IMR-90 (cell line): ENCODE measurements around the gene AUTS2. TPM values are rescaled to one million over a fixed set of nuclear protein-coding genes. Genes with fewer than 3 reads are reported as not detected.

Source experiments
- ATAC-seq: fragments of 200-7000 bp; cut with Tn5 transposase; 2 replicates; pipeline ENCODE4 v1.9.1; 2020; ENCODE audit warnings: low read depth, mild to moderate bottlenecking, moderate library complexity
- BruUV-seq: library from RNA; stranded (reverse); fragments of 400-500 nt; replicated peaks from 2 replicates; lab custom pipeline; 2021; lab: Mats Ljungman, UMichigan
- CTCF ChIA-PET: fragments of 300-600 bp; formaldehyde crosslinking; extraction: SDS; loops from one replicate; lab custom pipeline; 2021; ENCODE audit warnings: antibody characterized with exemption; lab: Yijun Ruan, JAX
- POLR2A ChIA-PET: fragments of 300-600 bp; sonication (Branson Sonifier 250); formaldehyde crosslinking; loops from one replicate; lab custom pipeline; 2022; ENCODE audit warnings: antibody characterized with exemption; ENCODE audit not compliant: unreplicated experiment; lab: Charles Lee
- DNase-seq: peaks from one replicate; pipeline ENCODE4 v3.0.0; 2013
- H2AFZ ChIP-seq: replicated peaks from 2 replicates; pipeline ENCODE3; 2013; ENCODE audit warnings: low read length, mild to moderate bottlenecking; ENCODE audit not compliant: poor library complexity
- H2AK5ac ChIP-seq: 2 replicates; pipeline ENCODE4 v1.6.1; 2013; ENCODE audit warnings: low read depth, low read length, inconsistent platforms
- H2AK9ac ChIP-seq: replicated peaks from 2 replicates; pipeline ENCODE3; 2013; ENCODE audit warnings: mild to moderate bottlenecking, low read depth, low read length, moderate library complexity; ENCODE audit not compliant: poor library complexity
- H2BK120ac ChIP-seq: 2 replicates; pipeline ENCODE4 v1.6.1; 2013; ENCODE audit warnings: low read depth, low read length, inconsistent platforms
- H2BK15ac ChIP-seq: 3 replicates; pipeline ENCODE4 v1.6.1; 2013; ENCODE audit warnings: low read depth, low read length, inconsistent platforms
- H2BK20ac ChIP-seq: 2 replicates; pipeline ENCODE4 v1.6.1; 2013; ENCODE audit warnings: low read depth, mild to moderate bottlenecking, inconsistent platforms, low read length, moderate library complexity
- H2BK5ac ChIP-seq: 2 replicates; pipeline ENCODE4 v1.6.1; 2013; ENCODE audit warnings: mild to moderate bottlenecking, low read depth, low read length, inconsistent platforms; ENCODE audit not compliant: poor library complexity, severe bottlenecking
- H3K14ac ChIP-seq: replicated peaks from 2 replicates; pipeline ENCODE4 v1.6.1; 2013; ENCODE audit warnings: low read depth, low read length, inconsistent platforms
- H3K18ac ChIP-seq: 2 replicates; pipeline ENCODE4 v1.6.1; 2013; ENCODE audit warnings: low read depth, low read length, control low read depth
- H3K23ac ChIP-seq: 2 replicates; pipeline ENCODE4 v1.6.1; 2013; ENCODE audit warnings: low read depth, low read length, inconsistent platforms
- H3K27ac ChIP-seq: 2 replicates; pipeline ENCODE4 v1.5.1; 2013; ENCODE audit warnings: mild to moderate bottlenecking, control low read depth, low read length; ENCODE audit not compliant: insufficient read depth
- H3K27me3 ChIP-seq: 2 replicates; pipeline ENCODE4 v1.6.1; 2013; ENCODE audit warnings: low read length; ENCODE audit not compliant: control insufficient read depth, insufficient read depth
- H3K36me3 ChIP-seq: 2 replicates; pipeline ENCODE4 v1.6.1; 2013; ENCODE audit warnings: low read length, mixed read lengths; ENCODE audit not compliant: control insufficient read depth, insufficient read depth
- H3K4ac ChIP-seq: 2 replicates; pipeline ENCODE4 v1.6.1; 2013; ENCODE audit warnings: low read depth, low read length, inconsistent platforms
- H3K4me1 ChIP-seq: 2 replicates; pipeline ENCODE4 v1.6.1; 2013; ENCODE audit warnings: low read length, mixed read lengths; ENCODE audit not compliant: control insufficient read depth, insufficient read depth
- H3K4me2 ChIP-seq: 2 replicates; pipeline ENCODE4 v1.6.1; 2013; ENCODE audit warnings: low read depth, mild to moderate bottlenecking, control low read depth, low read length, moderate library complexity
- H3K4me3 ChIP-seq: 2 replicates; pipeline ENCODE4 v1.5.1; 2013; ENCODE audit warnings: low read depth, mild to moderate bottlenecking, control low read depth, low read length, moderate library complexity; ENCODE audit not compliant: insufficient read depth
- H3K56ac ChIP-seq: 2 replicates; pipeline ENCODE4 v1.6.1; 2013; ENCODE audit warnings: low read length, inconsistent platforms; ENCODE audit not compliant: insufficient read depth; ENCODE audit errors: extremely low read depth
- H3K79me1 ChIP-seq, 2 experiments: 2 replicates each; pipeline ENCODE4 v1.6.1; 2013; ENCODE audit warnings: low read length in 2 of 2, inconsistent platforms in 1 of 2, low read depth in 1 of 2
- H3K9ac ChIP-seq: 2 replicates; pipeline ENCODE4 v1.6.1; 2013; ENCODE audit warnings: low read depth, low read length, control low read depth
- H3K9me1 ChIP-seq: 2 replicates; pipeline ENCODE4 v1.6.1; 2013; ENCODE audit warnings: low read length, inconsistent platforms; ENCODE audit not compliant: insufficient read depth
- H3K9me3 ChIP-seq: 2 replicates; pipeline ENCODE4 v1.6.1; 2013; ENCODE audit warnings: low read length; ENCODE audit not compliant: control insufficient read depth, insufficient read depth
- H4K20me1 ChIP-seq: 2 replicates; pipeline ENCODE4 v1.6.1; 2013; ENCODE audit warnings: low read length, inconsistent platforms; ENCODE audit not compliant: insufficient read depth
- H4K5ac ChIP-seq: 2 replicates; pipeline ENCODE4 v1.6.1; 2013; ENCODE audit warnings: mild to moderate bottlenecking, low read depth, low read length, control low read depth
- H4K8ac ChIP-seq, 2 experiments: 2 replicates each; pipeline ENCODE4 v1.6.1; 2013; ENCODE audit warnings: low read depth in 2 of 2, low read length in 2 of 2, control low read depth in 1 of 2, inconsistent platforms in 1 of 2
- H4K91ac ChIP-seq: 2 replicates; pipeline ENCODE4 v1.6.1; 2013; ENCODE audit warnings: low read depth, low read length, inconsistent platforms; ENCODE audit not compliant: insufficient read depth
- BHLHE40 ChIP-seq: fragments of 150-350 bp; IDR thresholded peaks from 2 replicates; pipeline ENCODE4 v1.6.1; 2016; ENCODE audit warnings: mild to moderate bottlenecking, low read depth, low read length
- CEBPB ChIP-seq: IDR thresholded peaks from 2 replicates; pipeline ENCODE4 v1.6.1; 2012; ENCODE audit warnings: low read depth, low read length, improper control_type of control experiment
- CHD1 ChIP-seq: IDR thresholded peaks from 2 replicates; pipeline ENCODE4 v1.6.1; 2012; ENCODE audit warnings: low read depth, low read length, improper control_type of control experiment
- CTCF ChIP-seq: conservative IDR thresholded peaks from 2 replicates; pipeline ENCODE4 v1.5.1; 2012; ENCODE audit warnings: mild to moderate bottlenecking, low read depth, low read length, improper control_type of control experiment
- FOS ChIP-seq: fragments of 150-350 bp; IDR thresholded peaks from 2 replicates; pipeline ENCODE4 v1.6.1; 2016; ENCODE audit warnings: low read depth, low read length
- MAFK ChIP-seq: IDR thresholded peaks from 2 replicates; pipeline ENCODE4 v1.6.1; 2012; ENCODE audit warnings: low read depth, low read length, improper control_type of control experiment
- MAZ ChIP-seq: IDR thresholded peaks from 2 replicates; pipeline ENCODE4 v1.6.1; 2012; ENCODE audit warnings: low read depth, mild to moderate bottlenecking, low read length, improper control_type of control experiment, moderate library complexity, borderline replicate concordance
- MXI1 ChIP-seq: IDR thresholded peaks from 2 replicates; pipeline ENCODE4 v1.6.1; 2012; ENCODE audit warnings: low read depth, mild to moderate bottlenecking, low read length, moderate library complexity, borderline replicate concordance
- NFE2L2 ChIP-seq: fragments of 150-350 bp; IDR thresholded peaks from 2 replicates; pipeline ENCODE4 v1.6.1; 2016; ENCODE audit warnings: low read depth, mild to moderate bottlenecking, low read length
- POLR2A ChIP-seq: IDR thresholded peaks from 2 replicates; pipeline ENCODE4 v1.6.1; 2012; ENCODE audit warnings: mild to moderate bottlenecking, low read depth, low read length
- RAD21 ChIP-seq: IDR thresholded peaks from 2 replicates; pipeline ENCODE4 v1.6.1; 2012; ENCODE audit warnings: low read length, improper control_type of control experiment
- RCOR1 ChIP-seq: IDR thresholded peaks from 2 replicates; pipeline ENCODE4 v1.6.1; 2012; ENCODE audit warnings: mild to moderate bottlenecking, low read length, improper control_type of control experiment; ENCODE audit not compliant: insufficient replicate concordance
- RFX5 ChIP-seq: IDR thresholded peaks from 2 replicates; pipeline ENCODE4 v1.8.0; 2012; ENCODE audit warnings: low read depth, mild to moderate bottlenecking, low read length, moderate library complexity
- SMC3 ChIP-seq: fragments of 150-350 bp; IDR thresholded peaks from 2 replicates; pipeline ENCODE4 v1.6.1; 2016; ENCODE audit warnings: low read depth, mild to moderate bottlenecking, antibody characterized with exemption, low read length, moderate library complexity
- WGBS, 2 experiments: methylation state at CpG; one replicate each; pipeline versions ENCODE4 v1.1.5 to v1.1.7; 2013; ENCODE audit warnings: missing lambda C conversion rate in 2 of 2; ENCODE audit not compliant: insufficient read length in 1 of 2; ENCODE audit errors: extremely low coverage in 2 of 2; 5-methylcytosine and 5-hydroxymethylcytosine counted together
- dilution Hi-C: fragments of 300-500 bp; cut with HindIII; formaldehyde crosslinking; loops from one replicate; pipeline ENCODE4 v1.14.3; 2018; ENCODE audit warnings: low sequenced_read_pairs; ENCODE audit not compliant: unreplicated experiment
- in situ Hi-C: fragments of 300-500 bp; cut with MboI; formaldehyde crosslinking; loops from 3 replicates; pipeline ENCODE4 v1.14.3; 2019; ENCODE audit warnings: low sequenced_read_pairs, inconsistent platforms, mixed read lengths
- intact Hi-C: fragments of 100-400 bp; cut with micrococcal nuclease; formaldehyde crosslinking; loops from 2 replicates; pipeline ENCODE4 v1.10.0; 2022
- polyA plus RNA-seq, 3 experiments: library from polyadenylated mRNA; depleted of rRNA; stranded (reverse); fragments of >200 nt; gene quantifications; 2 replicates each; pipeline ENCODE4 v1.2.3, GENCODE V29; 2012; ENCODE audit warnings: low replicate concordance in 1 of 3
- total RNA-seq: library from RNA; depleted of rRNA; stranded (reverse); fragments of >200 nt; gene quantifications from 2 replicates; pipeline ENCODE4 v1.2.3, GENCODE V29; 2012
- TF ChIP-seq, protein P1 (sequence below): fragments of 150-350 bp; IDR thresholded peaks from 2 replicates; pipeline ENCODE4 v1.6.1; 2017; ENCODE audit warnings: mild to moderate bottlenecking, antibody characterized with exemption, low read length, low read depth
- TF ChIP-seq, protein P2 (sequence below): fragments of 150-350 bp; IDR thresholded peaks from 2 replicates; pipeline ENCODE4 v1.6.1; 2016; ENCODE audit warnings: low read depth, mild to moderate bottlenecking, low read length, moderate library complexity, borderline replicate concordance

The AUTS2 gene
- total and polyA plus RNA-seq, 2 of the 4 experiments (the other 2 are of a cell fraction): 0.90 to 3.0 TPM

DNA sequence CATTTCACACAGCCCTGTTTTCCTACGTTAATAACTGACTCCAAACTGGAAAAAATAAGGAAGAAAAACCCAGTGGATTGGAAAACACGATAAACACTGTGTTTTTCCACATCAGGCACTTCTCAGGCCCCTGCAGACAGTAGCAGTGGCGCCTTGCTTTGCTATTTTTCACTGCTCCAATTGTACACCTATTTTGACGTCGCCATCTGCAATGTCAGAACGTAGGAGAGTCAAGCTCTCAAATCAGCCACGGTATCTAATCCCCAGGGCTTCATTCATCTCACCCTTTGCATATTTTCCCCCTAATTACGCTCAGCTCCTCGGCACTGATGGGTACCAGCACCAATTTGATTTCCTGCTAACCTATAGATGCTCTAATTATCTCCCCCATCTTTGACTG is 1195.5 kb downstream of the AUTS2 start:
- TF ChIP-seq, protein P1, sequence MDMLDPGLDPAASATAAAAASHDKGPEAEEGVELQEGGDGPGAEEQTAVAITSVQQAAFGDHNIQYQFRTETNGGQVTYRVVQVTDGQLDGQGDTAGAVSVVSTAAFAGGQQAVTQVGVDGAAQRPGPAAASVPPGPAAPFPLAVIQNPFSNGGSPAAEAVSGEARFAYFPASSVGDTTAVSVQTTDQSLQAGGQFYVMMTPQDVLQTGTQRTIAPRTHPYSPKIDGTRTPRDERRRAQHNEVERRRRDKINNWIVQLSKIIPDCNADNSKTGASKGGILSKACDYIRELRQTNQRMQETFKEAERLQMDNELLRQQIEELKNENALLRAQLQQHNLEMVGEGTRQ: no peak
- TF ChIP-seq MAZ (no peak), POLR2A (no peak), NFE2L2 (no peak), MXI1 (no peak), CTCF (no peak), FOS (no peak), CHD1 (no peak), BHLHE40 (no peak), CEBPB (no peak), RCOR1 (no peak), MAFK (no peak), SMC3 (no peak), RFX5 (no peak), RAD21 (no peak)
- TF ChIP-seq, protein P2, sequence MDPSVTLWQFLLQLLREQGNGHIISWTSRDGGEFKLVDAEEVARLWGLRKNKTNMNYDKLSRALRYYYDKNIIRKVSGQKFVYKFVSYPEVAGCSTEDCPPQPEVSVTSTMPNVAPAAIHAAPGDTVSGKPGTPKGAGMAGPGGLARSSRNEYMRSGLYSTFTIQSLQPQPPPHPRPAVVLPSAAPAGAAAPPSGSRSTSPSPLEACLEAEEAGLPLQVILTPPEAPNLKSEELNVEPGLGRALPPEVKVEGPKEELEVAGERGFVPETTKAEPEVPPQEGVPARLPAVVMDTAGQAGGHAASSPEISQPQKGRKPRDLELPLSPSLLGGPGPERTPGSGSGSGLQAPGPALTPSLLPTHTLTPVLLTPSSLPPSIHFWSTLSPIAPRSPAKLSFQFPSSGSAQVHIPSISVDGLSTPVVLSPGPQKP: no peak
- intact Hi-C loops (no loop called here), dilution Hi-C loops (no loop called here), in situ Hi-C loops (no loop called here)
- WGBS, 2 experiments: 89% methylated on average over 7 of the region's 9 CpGs; no CpG with 5 or more reads in 1 of the 2 experiments
- H3K23ac ChIP-seq: no peak overlapping the region
- H2AFZ ChIP-seq: no peak overlapping the region
- no peak overlapping the region for H4K8ac ChIP-seq
- no peaks in the 10 kb centered on the region for H3K4me1 ChIP-seq
- no peak overlapping the region for H3K27ac ChIP-seq
- H3K79me1 ChIP-seq: no peaks in the 10 kb centered on the region
- no peak overlapping the region for H3K4me3 ChIP-seq
- H3K9ac ChIP-seq: no peak overlapping the region
- no peaks in the 10 kb centered on the region for H3K9me1 ChIP-seq
- H3K36me3 ChIP-seq: peaks cover 10% of the 10 kb centered on the region
- DNase-seq (no peak), ATAC-seq (no peak)
- H3K14ac ChIP-seq: no peak overlapping the region
- no peak overlapping the region for H2BK5ac ChIP-seq
- no peaks in the 10 kb centered on the region for H3K27me3 ChIP-seq
- H3K4me2 ChIP-seq: no peak overlapping the region
- no peak overlapping the region for H3K4ac ChIP-seq
- H4K5ac ChIP-seq: no peak overlapping the region
- H2BK120ac ChIP-seq: no peak overlapping the region
- CTCF ChIA-PET: no interaction called here
- H4K20me1 ChIP-seq: no peaks in the 10 kb centered on the region
- no TSS peak for BruUV-seq
- POLR2A ChIA-PET: no interaction called here
- no peak overlapping the region for H4K91ac ChIP-seq
- H3K56ac ChIP-seq: no peak overlapping the region
- no peak overlapping the region for H2AK5ac ChIP-seq
- no peaks in the 10 kb centered on the region for H3K9me3 ChIP-seq
- no peak overlapping the region for H3K18ac ChIP-seq
- no peak overlapping the region for H2BK20ac ChIP-seq
- no peak overlapping the region for H2BK15ac ChIP-seq
- no peak overlapping the region for H2AK9ac ChIP-seq
